GM18868 (cell line): ENCODE data around the gene OXCT1.
"Not testable (repeated sequence)": the region's sequence is repeated elsewhere in the genome, so short reads cannot be mapped to it uniquely, and the experiment has no call there.

Experiments
- ATAC-seq: cut with Tn5 transposase; IDR thresholded peaks from one replicate; pipeline ENCODE4 v1.9.1; 2021; ENCODE audit warnings: mild to moderate bottlenecking, moderate library complexity; ENCODE audit not compliant: unreplicated experiment

The OXCT1 gene

GRCh38 chr5:41831155-41831554 is 39.1 kb downstream of the OXCT1 start:
- ATAC-seq: peak; percentile 77

GRCh38 chr5:41827792-41828191 is 42.4 kb downstream of the OXCT1 start:
- ATAC-seq: no peak

- ATAC-seq: no peak
These were observed 48.2 kb downstream of the OXCT1 start for GRCh38 chr5:41822036-41822435.

- no peak for ATAC-seq
These were observed 49.2 kb downstream of the OXCT1 start for GRCh38 chr5:41821051-41821450.

- ATAC-seq: no peak
These were observed 50.1 kb downstream of the OXCT1 start for GRCh38 chr5:41820150-41820549.

- no peak for ATAC-seq
These were observed 52.5 kb downstream of the OXCT1 start for GRCh38 chr5:41817625-41818301.

GRCh38 chr5:41815663-41816229 is 54.5 kb downstream of the OXCT1 start:
- peak; percentile 69 for ATAC-seq

- ATAC-seq: no peak
These were observed 55.0 kb downstream of the OXCT1 start for GRCh38 chr5:41815261-41815660.

- ATAC-seq: not testable (repeated sequence)
These were observed 55.9 kb downstream of the OXCT1 start for GRCh38 chr5:41814306-41814705.

GRCh38 chr5:41812156-41812555 is 58.1 kb downstream of the OXCT1 start:
- ATAC-seq: no peak

- peak; percentile 71 for ATAC-seq
These were observed 61.1 kb downstream of the OXCT1 start for GRCh38 chr5:41809128-41809527.

- no peak for ATAC-seq
These were observed 61.9 kb downstream of the OXCT1 start for GRCh38 chr5:41808294-41808693.

GRCh38 chr5:41797662-41798061 is 72.6 kb downstream of the OXCT1 start:
- no peak for ATAC-seq

- no peak for ATAC-seq
These were observed 74.2 kb downstream of the OXCT1 start for GRCh38 chr5:41796061-41796460.

GRCh38 chr5:41795125-41795524 is 75.1 kb downstream of the OXCT1 start:
- ATAC-seq: no peak

- ATAC-seq: no peak
These were observed 75.8 kb downstream of the OXCT1 start for GRCh38 chr5:41794471-41794870.

- ATAC-seq: no peak
These were observed 77.0 kb downstream of the OXCT1 start for GRCh38 chr5:41793141-41793770.

- no peak for ATAC-seq
These were observed 80.0 kb downstream of the OXCT1 start for GRCh38 chr5:41790038-41790776.

GRCh38 chr5:41789434-41789833 is 80.8 kb downstream of the OXCT1 start:
- ATAC-seq: no peak

- no peak for ATAC-seq
These were observed 81.3 kb downstream of the OXCT1 start for GRCh38 chr5:41788941-41789368.

GRCh38 chr5:41787265-41787664 is 83.0 kb downstream of the OXCT1 start:
- ATAC-seq: no peak

- no peak for ATAC-seq
These were observed 85.2 kb downstream of the OXCT1 start for GRCh38 chr5:41785061-41785460.
